ENCODE measurements around the gene UPK3BL2. TPM values are rescaled to one million over a fixed set of nuclear protein-coding genes. Genes with fewer than 3 reads are reported as not detected.

The UPK3BL2 gene
- total RNA-seq, 1 donor from 2014 or later = 11.0 TPM

Other genes starting within 250 kb of the UPK3BL2 start
- not detected in 2 replicates for gene SPDYE6, start 187.3 kb downstream of the UPK3BL2 start, total RNA-seq
- 30.1 and 32.2 TPM in 2 replicates for gene PRKRIP1, start 147.3 kb downstream of the UPK3BL2 start, total RNA-seq
- gene ORAI2, start 110.1 kb downstream of the UPK3BL2 start, total RNA-seq = 46.3 and 47.8 TPM in 2 replicates
- 11.9 and 13.9 TPM in 2 replicates for gene ALKBH4, start 78.8 kb downstream of the UPK3BL2 start, total RNA-seq
- gene LRWD1, start 78.7 kb downstream of the UPK3BL2 start, total RNA-seq = 20.1 and 22.1 TPM in 2 replicates
- 45.2 and 45.4 TPM in 2 replicates for gene POLR2J, start 64.8 kb downstream of the UPK3BL2 start, total RNA-seq
- 7.4 and 11.7 TPM in 2 replicates for gene RASA4B, start 25.9 kb downstream of the UPK3BL2 start, total RNA-seq
- gene SPDYE2, start 7.5 kb upstream of the UPK3BL2 start, total RNA-seq = not detected in 2 replicates
- 24.1 and 27.1 TPM in 2 replicates for gene POLR2J3, start 28.9 kb upstream of the UPK3BL2 start, total RNA-seq
- 26.1 and 27.0 TPM in 2 replicates for gene RASA4, start 73.1 kb upstream of the UPK3BL2 start, total RNA-seq
- gene UPK3BL1, start 99.1 kb upstream of the UPK3BL2 start, total RNA-seq = 16.4 and 20.6 TPM in 2 replicates
- gene SPDYE2B, start 106.6 kb upstream of the UPK3BL2 start, total RNA-seq = not detected in 2 replicates
- gene POLR2J2, start 128.0 kb upstream of the UPK3BL2 start, total RNA-seq = 6.5 and 6.7 TPM in 2 replicates
- gene FAM185A, start 205.3 kb upstream of the UPK3BL2 start, total RNA-seq = 6.8 and 7.8 TPM in 2 replicates